ENCODE data around the gene GNG13.

DNA sequence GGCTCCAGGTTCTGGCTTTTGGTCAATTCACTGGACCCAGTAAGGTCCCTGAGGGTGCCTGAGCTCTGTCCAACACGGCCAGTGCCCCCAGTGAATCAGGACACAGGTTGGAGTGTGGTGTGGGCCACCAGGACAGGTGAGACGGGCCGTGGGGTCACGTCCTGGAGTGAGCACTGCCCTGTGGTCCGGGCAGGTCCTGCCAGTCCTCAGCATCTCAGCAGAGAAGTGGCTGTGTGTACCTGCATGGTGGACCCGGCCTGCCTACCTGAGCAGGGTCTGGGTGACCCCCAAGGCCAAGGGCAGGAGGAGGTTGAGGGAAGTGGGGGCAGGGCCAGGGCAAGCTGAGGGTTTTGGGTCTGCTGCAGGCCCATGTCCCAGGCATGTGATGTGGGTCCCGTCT, 1.9 kb upstream of the GNG13 start:
- TF ChIP-seq, protein P1, sequence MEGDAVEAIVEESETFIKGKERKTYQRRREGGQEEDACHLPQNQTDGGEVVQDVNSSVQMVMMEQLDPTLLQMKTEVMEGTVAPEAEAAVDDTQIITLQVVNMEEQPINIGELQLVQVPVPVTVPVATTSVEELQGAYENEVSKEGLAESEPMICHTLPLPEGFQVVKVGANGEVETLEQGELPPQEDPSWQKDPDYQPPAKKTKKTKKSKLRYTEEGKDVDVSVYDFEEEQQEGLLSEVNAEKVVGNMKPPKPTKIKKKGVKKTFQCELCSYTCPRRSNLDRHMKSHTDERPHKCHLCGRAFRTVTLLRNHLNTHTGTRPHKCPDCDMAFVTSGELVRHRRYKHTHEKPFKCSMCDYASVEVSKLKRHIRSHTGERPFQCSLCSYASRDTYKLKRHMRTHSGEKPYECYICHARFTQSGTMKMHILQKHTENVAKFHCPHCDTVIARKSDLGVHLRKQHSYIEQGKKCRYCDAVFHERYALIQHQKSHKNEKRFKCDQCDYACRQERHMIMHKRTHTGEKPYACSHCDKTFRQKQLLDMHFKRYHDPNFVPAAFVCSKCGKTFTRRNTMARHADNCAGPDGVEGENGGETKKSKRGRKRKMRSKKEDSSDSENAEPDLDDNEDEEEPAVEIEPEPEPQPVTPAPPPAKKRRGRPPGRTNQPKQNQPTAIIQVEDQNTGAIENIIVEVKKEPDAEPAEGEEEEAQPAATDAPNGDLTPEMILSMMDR (IDR thresholded peaks at IDR 0.05) = no peak
- TF ChIP-seq POLR2A (IDR thresholded peaks at IDR 0.05) = no peak
